Measurements from ENCODE around the gene PPM1H. TPM values are rescaled to one million over a fixed set of nuclear protein-coding genes. Genes with fewer than 3 reads are reported as not detected.

PPM1H gene
- total RNA-seq, 4 donors from 2014 or later: 1.4 to 4.9 (median 2.4) TPM

DNA sequence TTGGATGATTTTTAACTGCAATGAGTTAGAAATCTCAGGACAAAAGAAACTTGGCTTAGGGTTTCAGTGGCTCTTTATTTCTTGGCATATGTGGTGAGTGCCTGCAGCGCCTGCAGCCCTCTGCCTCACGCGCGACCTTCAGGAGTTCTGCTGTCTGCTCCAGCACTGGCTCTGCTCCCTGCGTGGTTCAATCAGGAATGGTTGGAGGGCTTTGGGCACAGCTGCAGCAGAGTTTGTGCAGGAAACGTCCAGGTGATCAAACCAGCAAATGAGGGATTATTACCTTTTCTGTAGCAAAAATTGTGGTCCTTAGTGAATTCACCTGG lies 19.8 kb downstream of the PPM1H start:
- no peak for ATAC-seq (ENCODE audit: low FRiP score)
- DNase-seq (ENCODE audit: low spot score): no peak
- TF ChIP-seq, protein P1, sequence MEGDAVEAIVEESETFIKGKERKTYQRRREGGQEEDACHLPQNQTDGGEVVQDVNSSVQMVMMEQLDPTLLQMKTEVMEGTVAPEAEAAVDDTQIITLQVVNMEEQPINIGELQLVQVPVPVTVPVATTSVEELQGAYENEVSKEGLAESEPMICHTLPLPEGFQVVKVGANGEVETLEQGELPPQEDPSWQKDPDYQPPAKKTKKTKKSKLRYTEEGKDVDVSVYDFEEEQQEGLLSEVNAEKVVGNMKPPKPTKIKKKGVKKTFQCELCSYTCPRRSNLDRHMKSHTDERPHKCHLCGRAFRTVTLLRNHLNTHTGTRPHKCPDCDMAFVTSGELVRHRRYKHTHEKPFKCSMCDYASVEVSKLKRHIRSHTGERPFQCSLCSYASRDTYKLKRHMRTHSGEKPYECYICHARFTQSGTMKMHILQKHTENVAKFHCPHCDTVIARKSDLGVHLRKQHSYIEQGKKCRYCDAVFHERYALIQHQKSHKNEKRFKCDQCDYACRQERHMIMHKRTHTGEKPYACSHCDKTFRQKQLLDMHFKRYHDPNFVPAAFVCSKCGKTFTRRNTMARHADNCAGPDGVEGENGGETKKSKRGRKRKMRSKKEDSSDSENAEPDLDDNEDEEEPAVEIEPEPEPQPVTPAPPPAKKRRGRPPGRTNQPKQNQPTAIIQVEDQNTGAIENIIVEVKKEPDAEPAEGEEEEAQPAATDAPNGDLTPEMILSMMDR (IDR thresholded peaks at IDR 0.05): no peak

DNA sequence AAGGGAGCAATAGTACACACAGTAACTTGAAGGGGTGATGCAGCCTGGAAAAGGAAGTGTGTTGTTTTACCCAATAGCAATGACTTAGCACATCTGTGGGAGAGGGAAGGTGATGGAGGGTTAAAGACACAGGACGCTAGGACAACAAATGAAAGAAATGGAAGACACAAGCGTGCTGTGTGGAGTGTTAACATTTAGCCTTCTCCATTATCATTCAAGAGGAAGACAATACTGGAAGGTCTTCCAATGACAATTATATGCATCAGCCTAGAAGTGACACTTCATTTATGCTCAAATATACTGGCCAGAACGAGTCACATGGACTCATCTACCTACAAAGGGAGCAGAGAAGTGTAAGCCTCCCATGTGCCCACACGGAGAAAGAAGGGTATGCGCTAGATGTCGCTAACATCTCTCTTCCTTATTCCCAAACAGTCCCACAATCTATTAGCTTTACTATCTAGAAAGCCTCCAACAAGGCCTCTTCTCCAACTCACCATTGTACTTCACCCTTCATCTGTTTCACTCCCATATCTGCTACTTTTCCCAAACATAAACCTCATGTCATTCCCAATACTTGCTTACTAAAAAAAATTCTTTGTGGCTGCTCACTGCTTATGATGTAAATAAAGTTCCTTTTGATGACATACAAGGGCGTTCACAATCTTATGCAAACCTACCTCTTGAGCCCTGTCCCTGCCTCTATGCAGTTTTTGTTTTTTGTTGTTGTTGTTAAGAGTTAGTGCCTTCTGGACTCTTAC lies 20.3 kb downstream of the PPM1H start:
- ATAC-seq (ENCODE audit: low FRiP score): no peak
- TF ChIP-seq, protein P1 (IDR thresholded peaks at IDR 0.05): no peak
- DNase-seq (ENCODE audit: low spot score): no peak

DNA sequence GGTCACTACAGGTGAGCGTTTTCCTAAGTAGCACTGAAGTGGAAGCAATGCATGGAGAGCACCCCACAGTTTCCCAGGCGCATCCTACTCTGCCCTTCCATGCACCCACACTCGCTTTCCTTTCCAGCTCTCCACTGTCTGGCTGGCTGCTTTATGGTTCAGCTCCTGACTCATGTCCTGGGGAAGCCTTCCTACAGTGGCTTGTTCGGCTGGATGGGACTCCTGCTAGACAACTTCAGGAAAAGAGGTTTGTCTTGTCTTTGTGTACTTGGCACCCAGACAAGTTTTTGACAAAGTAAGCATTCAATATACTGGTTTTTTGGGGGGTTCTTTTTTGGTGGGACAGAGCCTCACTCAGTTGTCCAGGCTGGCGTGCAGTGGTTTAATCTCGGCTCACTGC lies 21.6 kb downstream of the PPM1H start:
- no peak for ATAC-seq (ENCODE audit: low FRiP score)
- TF ChIP-seq, protein P1 (IDR thresholded peaks at IDR 0.05): no peak
- DNase-seq (ENCODE audit: low spot score): no peak

DNA sequence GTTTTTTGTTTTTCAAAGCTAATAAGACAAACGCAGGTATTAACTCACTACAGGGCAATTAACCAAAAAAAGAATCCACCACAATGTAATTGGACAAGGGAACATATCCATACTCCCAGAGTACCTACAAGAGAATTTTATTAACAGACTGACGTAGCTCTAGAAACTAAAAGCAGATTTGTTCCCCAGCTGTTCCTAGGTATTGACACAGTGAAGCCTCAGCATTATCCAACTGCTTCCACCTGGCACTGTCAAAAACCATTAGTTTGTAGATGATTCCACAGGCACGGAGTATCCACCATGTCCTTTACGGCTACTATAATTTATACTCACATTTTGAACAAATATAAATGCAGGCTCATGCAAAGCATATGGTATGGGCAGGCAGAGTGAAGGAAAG lies 22.3 kb downstream of the PPM1H start:
- TF ChIP-seq, protein P1 (IDR thresholded peaks at IDR 0.05): no peak
- no peak for DNase-seq (ENCODE audit: low spot score)
- no peak for ATAC-seq (ENCODE audit: low FRiP score)

DNA sequence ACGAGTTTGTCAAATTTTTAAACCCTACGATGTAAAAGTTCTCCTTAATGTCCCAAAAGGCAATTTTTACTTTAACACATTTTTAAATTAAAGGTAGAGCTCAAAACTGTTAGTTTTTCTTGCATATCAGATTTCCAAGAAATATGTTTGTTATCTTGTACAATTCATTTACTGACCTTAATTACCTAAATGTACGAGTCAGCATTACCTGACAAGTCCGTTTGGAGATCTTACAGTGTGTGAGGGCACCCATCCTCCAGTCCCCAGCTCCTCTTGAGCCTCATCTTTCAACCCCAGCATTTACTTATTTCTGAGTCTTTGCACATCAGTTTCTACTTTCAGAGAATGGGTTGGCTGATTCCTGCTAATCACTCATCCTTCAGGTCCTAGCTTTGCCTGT lies 23.7 kb downstream of the PPM1H start:
- DNase-seq (ENCODE audit: low spot score) (no peak), ATAC-seq (ENCODE audit: low FRiP score) (no peak)
- TF ChIP-seq, protein P1 (IDR thresholded peaks at IDR 0.05): no peak

DNA sequence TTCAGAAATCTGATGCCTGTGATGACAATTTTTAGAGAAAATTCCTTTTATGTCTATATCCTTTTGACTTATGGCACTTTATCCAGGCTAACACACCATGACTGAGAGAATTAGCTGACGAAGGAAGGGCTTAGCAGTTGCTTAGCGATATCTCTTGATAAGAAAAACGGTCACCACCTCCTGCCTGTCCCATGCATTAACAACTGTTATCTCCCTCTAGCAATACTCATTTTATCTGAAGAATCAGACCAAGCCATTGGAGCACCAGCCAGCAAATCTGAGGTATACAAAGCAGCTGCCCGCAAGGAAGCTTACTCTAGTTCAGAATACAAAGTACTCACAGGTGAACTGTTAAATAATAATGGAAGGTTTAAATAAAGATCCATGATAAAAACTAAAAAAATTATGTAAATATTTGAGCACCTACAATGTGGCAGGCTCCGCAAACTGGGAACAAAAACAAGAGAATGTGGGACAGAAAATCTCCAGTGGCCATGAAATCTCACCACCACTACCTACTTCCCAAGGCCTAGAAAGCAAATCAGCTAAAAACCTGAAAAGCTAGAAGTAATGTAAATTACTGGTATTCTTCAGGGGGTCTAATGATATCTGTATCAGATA lies 24.3 kb downstream of the PPM1H start:
- ATAC-seq (ENCODE audit: low FRiP score) (no peak), DNase-seq (ENCODE audit: low spot score) (no peak)
- TF ChIP-seq, protein P1 (IDR thresholded peaks at IDR 0.05): no peak

DNA sequence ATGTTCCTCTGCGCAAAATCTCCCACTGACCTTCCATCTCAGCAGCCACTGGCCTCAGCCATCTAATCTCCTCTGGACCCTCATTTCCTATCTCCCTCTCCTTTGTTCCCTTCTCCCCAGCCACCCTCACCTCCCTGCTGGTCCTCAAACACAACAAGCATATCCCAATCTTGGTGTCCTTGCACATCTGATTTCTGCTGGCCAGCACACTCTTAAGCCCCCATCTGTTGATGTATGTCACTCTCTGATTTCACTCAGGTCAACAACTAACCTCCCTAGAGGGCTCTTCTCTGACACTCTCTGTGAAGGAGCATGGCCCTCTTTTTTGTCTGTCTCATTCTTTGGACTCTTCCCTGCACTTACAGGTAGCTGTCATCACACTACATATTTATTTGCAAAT lies 25.6 kb downstream of the PPM1H start:
- TF ChIP-seq, protein P1 (IDR thresholded peaks at IDR 0.05): no peak
- DNase-seq (ENCODE audit: low spot score) (no peak), ATAC-seq (ENCODE audit: low FRiP score) (no peak)

Measured in omental fat pad (tissue), 4 donors.